Measurements from ENCODE around the gene GKN2.

The GKN2 gene

GRCh38 chr2:68952887-68953521, at the start of gene GKN2:
TSS of gene GKN2 (minus strand) at chr2:68952893. CDS start at chr2:68952861, 32 bp downstream.
- DNase-seq = no peak

GRCh38 chr2:69001879-69002278, 49.2 kb upstream of the GKN2 start:
- DNase-seq = no peak

GRCh38 chr2:68997401-68997800, 44.7 kb upstream of the GKN2 start:
- DNase-seq = no peak

DNA sequence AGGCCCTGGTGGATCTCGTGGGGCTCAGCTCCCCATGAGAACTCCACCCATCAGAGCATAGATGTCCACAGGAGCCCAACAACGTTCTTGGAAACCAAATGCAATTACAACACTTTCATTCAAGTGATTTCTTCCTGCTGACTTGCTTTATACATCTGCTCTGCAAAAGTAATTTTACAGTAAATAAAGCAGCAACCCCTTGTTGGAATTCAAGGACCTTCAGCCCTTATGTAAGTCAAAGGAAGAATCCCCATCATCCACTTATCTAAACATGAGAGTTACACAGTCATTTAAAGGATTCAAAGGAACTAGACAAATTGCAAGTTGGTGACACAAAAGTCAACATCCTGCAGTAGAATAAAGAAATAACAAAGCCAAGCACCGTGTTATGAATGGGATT, 43.2 kb upstream of the GKN2 start:
- no peak for DNase-seq

DNA sequence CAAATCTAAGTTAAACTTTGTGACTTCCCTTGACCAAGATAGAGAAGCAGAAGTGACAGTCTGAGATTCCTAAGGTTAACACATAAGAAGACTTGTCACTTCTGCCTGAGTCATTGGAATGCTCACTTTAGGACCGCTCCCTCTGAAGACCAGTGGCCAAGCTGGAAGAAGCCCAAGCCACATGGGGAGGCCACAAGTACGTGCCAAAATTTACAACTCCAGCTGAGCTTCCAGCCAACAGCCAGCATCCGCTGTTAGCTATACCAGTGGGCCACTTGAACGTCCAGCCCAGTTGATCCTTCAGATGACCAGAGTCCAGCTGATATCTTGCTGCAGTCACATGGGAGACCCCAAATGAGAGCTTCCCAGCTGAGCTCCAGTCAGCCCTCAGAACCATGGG, 42.2 kb upstream of the GKN2 start:
- DNase-seq = no peak

- no peak for DNase-seq
These were observed 41.0 kb upstream of the GKN2 start for GRCh38 chr2:68993660-68994059.

- DNase-seq = no peak
These were observed 40.2 kb upstream of the GKN2 start for GRCh38 chr2:68992933-68993332.

DNA sequence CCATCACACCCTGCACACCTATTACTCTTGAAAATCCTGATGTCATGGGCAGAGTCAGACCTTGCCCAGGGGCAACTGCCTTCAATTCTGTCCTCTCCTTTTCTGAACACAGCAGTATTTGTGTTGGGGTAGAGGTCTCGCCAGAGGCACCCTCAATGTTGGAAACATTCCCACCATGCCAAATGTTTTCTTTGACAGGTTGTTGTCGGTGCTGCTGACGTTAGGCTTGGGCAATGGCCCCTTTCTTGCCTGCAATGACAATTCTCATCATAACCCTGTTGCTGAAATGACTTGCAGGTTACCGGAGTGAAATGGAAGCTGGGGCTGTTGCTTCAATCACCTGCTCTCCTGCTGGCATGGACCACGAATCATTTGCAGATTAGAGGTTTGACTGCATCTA, 39.6 kb upstream of the GKN2 start:
- DNase-seq = no peak

DNA sequence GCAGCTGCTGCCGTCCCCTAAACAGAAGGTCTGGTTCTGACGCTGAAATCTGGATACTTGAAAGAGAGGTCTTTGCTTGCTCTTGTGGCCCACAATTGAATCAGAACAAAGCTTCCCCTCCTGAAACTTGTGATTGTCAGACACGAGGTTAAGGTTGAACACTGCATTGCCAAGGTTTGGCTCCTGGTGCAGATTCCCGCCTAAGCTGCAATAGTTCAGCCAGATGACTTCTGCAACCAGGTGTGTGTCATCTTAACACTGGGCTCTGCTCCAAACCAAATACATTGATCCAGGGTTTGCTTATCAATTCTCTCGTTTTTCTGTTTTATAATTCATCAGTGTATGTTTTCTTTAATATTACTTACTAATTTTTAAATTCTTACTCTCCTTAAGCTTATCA, 36.3 kb upstream of the GKN2 start:
- DNase-seq = no peak

DNA sequence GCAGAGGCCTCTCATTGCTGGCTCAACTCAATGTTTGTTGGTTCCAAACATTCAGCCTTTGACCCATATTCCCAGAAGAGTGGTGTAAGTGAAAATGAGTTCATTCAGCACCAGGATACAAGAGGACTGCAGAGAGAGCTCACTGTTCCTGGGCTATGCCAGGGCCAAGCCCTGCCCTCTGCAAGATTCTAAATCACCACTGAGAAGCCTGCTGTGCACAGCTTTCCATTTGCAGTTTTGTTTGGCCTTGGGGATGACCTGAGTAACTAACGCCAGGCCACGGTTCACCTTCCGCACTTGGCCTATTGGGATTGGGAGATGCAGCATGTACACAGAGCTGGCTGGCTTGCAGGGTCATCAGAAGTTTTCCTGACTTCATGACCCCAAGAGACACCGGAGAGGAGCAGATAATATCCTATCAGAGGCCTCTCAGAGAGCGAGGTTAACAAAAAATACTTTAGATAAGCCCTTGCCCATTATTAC, 34.4 kb upstream of the GKN2 start:
- DNase-seq = no peak

GRCh38 chr2:68980956-68981355, 28.3 kb upstream of the GKN2 start:
- no peak for DNase-seq

DNA sequence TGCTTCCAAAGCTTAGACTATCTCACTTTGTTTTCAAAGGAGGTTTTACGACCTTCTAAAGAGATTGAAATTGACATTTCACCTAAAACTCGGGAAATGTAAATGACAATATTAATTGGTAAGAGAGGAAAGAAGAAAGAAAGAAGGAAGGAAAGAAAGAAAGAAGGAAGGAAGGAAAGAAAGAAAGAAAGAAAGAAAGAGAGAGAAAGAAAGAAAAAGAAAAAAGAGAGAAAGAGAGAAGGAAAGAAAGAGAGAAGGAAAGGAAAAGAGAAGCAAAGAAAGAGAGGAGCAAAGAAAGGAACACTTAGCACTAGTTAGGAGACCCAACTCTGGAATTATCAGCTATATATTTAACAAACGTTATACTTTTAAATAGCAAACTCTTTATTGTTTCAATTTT, 25.4 kb upstream of the GKN2 start:
- DNase-seq = no peak

DNA sequence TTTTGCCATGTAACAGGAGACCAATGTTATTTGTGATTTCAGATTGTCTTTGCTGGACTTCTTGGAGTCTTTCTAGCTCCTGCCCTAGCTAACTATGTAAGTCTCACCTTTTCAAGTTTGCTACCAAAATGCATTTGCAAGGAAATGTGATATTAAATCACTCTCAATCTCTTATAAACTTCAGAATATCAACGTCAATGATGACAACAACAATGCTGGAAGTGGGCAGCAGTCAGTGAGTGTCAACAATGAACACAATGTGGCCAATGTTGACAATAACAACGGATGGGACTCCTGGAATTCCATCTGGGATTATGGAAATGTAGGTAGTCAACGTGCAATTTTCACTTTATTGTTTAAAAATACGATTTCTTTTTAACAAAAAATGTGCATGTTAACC, 24.8 kb upstream of the GKN2 start:
- DNase-seq = no peak

DNA sequence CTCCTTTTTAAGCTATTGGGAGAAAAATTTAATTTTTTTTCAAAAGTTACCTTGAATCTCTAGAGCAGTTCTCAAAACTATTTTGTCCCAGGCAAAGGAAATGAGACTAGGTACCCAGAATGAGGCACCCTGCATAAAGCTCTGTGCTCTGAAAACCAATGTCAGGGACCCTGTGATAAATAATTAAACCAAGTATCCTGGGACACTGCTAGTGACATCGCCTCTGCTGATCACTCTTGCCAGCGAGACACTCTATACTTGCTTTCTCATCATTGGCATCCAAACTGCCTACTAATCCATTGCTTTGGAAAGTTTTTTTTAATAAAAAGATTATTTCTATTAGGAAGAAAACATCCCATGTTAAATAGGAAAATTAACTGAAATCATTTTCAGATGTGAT, 23.2 kb upstream of the GKN2 start:
- DNase-seq = no peak

DNA sequence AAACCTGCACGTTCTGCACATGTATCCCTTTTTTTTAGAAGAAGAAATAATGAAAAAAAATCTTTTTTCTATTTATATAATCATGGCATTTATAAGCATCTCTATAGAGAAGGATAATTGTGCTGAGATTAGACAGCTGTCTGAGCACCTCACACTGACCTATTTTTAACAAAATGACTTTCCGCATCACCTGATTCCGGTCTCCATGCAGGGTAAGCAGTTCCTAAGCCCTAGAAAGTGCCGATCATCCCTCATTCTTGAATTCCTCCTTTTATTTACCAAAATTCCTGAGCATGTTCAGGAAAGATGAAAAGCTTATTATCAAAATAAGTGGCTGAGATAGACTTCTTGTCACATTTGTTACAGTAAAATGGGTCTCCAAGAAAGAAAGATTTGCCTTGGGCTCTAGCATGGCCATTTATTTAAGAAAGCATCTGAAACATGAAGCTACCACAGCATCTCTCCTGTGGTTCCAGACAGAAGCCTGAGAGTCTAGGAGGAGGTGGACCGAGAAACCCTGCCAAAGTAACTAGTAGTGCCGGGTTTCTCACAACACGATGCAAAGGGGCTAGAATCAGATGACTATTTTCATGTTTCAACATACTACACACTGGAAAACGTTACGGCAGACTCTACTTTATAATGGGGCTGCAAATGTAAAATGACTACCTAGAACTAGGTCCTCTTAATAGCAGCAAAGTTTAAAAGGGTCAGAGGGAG, 22.4 kb upstream of the GKN2 start:
- no peak for DNase-seq

GRCh38 chr2:68974251-68974650, 21.6 kb upstream of the GKN2 start, which contains the start of gene GKN1:
TSS of gene GKN1 (plus strand) at chr2:68974636. CDS start at chr2:68974678, 42 bp downstream.
- no peak for DNase-seq

DNA sequence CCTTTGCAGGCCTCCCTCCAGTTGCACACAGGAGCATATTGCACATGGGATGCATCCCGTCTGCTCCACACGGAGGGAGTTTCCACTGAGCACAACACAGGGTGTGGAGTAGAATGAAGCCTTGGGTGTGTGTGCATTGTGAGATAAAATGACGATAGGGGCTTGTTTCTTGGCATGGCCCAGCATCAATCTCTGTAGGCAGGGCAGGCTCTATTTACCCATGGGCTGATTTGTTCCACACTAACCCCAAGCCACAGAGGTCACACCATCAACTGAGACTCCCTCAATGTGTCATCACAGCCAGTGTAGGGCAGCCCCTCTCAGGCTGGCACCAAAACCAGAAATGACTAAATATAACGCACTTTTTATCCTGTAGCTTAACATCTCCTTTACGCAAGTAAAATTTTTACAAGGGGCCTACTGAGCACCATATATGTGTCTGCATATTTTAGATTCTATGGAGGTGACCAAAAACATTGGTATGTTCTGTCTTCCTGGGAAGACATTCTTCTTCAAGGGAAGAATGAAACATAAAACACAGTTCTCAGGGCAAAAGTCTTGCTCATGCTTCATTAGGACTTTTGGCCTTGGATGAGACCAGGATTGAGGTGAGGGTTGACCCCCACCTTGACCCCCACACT, 19.0 kb upstream of the GKN2 start:
- no peak for DNase-seq

GRCh38 chr2:68970566-68971265, 18.0 kb upstream of the GKN2 start:
- DNase-seq = no peak

DNA sequence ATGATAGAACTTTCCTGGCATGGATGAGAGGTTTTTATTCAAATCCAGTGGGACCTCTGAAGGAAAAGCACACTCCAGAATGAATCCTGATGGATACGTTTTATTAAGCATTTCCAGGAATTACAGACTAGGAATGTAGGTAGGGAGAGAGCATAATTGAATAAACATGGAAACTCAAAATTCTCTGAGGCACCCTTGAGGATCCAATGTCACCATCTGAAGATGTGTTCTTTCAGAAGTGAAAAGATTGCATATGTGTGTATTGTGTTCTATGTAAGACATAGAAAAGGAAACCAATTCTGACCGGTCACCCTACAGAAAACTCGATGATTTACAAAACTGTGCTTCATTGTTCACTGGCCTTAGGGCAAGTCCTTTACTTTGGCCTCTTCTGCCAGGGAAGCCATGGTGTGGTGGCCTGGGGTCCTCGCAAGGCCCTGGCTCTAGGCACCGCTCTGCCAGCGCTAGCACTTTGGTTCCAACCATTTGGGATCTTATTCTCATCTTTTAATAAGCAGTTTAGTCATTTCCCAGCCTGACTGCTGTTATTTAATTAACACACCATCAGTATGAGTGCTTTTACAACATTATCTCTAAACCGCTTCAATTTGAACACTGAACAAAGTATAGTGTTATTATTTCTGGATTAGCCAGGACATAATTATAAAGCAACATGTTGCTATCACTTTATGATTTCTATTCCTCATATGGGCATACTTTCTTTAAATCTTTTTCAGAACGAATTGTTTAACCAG, 17.2 kb upstream of the GKN2 start:
- DNase-seq = no peak

GRCh38 chr2:68968221-68968620, 15.5 kb upstream of the GKN2 start:
- DNase-seq = no peak

GRCh38 chr2:68964282-68964681, 11.6 kb upstream of the GKN2 start:
- no peak for DNase-seq

- no peak for DNase-seq
These were observed 8.7 kb upstream of the GKN2 start for GRCh38 chr2:68961380-68961779.

DNA sequence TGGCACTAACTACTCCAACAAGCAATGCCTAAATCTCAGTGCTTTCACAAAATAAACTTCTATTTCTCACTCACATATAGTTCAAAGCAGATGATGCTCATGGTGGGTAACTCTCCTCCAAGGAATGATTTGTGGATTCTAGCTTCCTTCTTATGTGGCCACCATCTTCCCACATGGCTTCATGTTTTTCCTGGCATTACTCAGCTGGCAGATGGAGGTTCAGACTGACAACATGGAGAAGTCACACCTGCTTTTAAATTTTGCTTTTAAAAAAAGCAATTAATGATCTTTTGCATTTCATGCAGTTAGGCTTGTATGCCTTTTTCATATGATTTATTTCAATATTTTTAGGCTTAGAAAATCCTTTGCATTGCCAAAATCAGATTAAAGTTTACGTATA, 6.3 kb upstream of the GKN2 start:
- DNase-seq = no peak
